GM18907 (cell line): ENCODE data around the gene SNRPA.
"Not testable (repeated sequence)": the region's sequence is repeated elsewhere in the genome, so short reads cannot be mapped to it uniquely, and the experiment has no call there.

ENCODE experiments used
- ATAC-seq: cut with Tn5 transposase; IDR thresholded peaks from one replicate; pipeline ENCODE4 v1.9.1; 2021; ENCODE audit warnings: mild to moderate bottlenecking, moderate library complexity; ENCODE audit not compliant: unreplicated experiment

The SNRPA gene

DNA sequence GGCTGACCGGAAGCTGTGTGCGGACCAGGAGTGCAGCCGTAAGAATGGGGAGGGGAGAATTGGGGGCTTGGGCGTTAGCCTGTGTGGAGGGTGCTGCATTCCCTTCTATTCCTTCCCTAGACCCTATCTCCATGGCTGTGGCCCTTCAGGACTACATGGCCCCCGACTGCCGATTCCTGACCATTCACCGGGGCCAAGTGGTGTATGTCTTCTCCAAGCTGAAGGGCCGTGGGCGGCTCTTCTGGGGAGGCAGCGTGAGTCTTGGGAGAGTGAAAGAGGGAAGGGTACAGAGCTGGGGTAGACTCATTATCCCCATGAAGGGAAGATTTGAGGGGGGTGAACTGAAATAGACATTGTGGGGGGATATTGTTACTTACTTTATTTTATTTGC, 24.6 kb downstream of the SNRPA start:
- no peak for ATAC-seq

DNA sequence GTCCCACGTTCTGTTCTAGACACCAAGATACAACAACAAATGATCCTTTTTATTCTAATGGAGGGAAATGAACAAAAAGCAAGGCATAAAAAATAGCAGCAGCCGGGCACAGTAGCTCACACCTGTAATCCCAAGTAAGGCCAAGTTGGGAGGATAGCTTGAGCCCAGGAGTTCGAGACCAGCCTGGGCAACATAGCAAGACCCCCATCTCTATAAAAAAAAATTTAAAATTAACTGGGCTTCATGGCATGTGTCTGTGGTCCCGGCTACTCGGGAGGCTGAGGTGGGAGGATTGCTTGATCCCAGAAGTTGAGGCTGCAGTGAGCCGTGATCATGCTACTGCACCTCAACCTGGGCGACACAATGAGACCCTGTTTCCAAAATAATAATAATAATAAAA, 25.4 kb downstream of the SNRPA start:
- no peak for ATAC-seq

DNA sequence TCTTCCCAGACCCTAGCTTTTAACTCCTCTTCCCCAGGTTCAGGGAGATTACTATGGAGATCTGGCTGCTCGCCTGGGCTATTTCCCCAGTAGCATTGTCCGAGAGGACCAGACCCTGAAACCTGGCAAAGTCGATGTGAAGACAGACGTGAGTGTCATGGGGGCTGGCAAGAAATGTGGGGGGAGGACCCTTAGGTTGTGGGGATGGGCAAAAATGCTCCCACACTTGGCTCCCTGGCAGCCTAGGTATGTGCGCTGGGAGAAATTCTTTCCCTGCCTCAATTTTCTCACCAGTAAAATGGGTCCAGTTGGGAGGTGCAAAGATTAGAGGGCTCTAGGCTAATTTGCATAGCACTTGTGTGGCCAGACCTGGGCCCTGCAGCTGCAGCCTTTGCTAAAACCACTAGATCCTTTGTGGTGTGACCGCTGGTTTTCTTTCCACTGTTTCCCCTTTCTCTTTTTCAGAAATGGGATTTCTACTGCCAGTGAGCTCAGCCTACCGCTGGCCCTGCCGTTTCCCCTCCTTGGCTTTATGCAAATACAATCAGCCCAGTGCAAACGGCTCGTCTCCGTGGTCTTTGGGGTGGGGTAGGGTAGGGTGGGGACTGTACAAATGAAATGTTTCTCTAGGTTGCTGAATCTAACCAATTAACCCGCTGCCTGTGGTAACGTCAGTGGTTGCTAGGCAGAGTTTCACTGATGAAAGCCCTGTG, 26.1 kb downstream of the SNRPA start:
- peak; percentile 63 for ATAC-seq

DNA sequence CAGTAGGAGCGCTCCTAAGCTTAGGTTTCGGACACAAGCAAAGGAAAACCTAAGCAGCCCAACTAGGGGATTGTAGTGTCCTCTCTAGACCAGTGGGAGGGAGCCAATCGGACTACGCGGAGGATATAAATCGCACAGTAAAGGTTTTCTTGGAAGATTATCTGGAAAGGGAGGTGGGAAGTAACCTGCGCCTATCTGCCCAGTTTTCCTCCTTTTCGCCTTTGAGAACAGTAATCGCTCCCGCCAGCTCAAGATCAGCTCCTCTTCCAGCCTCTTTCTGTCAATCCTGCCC, 26.6 kb downstream of the SNRPA start:
- ATAC-seq: no peak

DNA sequence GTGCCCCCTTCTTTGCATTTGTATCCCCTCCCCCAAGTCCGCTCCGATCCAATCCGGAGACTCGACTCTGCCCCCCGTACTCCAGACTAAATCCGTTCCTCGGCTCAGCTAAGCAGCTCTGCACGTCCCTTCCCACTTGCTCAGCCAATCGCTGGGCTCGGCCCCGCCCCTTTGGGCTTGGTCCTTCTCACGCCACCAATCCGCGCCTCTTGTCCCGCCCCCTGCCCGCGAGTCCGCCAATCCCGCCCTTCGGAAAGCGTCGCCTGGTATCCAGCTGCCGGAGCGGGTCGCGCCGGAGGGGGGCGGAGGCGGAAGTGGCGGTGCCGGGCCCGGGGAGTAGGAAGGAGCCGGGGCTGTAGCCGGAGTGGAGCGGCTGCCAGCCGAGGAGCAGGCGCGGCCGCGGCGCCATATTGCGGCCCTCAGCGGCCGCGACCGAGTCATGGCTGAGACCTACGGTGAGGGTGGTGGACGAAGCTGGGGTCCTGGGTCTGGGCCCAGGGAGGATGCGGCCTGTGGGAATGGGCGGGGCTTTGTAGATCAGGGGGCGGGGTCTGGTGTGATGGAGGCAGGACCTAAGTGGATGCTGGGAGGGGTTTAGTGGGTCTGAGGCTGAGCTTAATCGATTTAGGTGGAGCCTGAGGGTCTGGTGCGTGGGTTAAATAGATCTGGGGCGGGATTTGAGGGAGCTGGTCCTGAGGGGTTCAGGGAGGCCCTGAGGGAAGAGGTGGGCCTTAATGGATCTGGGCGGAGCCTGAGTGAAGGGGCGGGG, 27.1 kb downstream of the SNRPA start, which contains the start of gene RAB4B:
RAB4B (plus strand) TSS at position 311 of the 769 bp plus-strand sequence; CDS start at position 440, 129 bp downstream.
- peak; percentile 64 for ATAC-seq

DNA sequence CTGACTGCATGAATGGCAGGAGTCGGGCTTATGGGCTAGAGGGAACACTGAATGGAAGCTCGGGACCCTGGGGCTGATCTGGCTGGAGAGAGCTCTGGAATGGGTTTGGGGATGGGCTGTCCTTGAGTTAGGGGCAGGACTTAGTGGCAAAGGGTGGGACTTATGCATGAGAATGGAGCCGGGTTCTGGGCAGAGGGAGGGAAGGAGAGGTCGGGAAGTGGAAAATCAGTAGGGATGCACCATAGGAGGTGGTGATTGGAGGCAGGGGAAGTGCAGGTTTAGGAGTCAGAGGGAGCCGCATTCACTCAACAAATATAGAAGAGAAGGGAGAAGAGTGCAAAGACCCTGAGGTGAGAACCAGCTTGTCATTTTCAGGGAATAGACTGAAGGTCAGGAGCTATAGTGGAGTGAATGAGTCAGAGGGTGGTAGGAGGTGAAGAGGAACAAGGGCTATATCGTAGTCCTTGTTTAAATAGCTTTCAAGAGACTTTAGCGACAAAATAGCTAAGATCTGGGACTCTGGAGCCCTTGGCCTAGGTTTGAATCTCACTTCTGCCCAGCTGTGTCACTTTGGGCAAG, 27.8 kb downstream of the SNRPA start:
- no peak for ATAC-seq

DNA sequence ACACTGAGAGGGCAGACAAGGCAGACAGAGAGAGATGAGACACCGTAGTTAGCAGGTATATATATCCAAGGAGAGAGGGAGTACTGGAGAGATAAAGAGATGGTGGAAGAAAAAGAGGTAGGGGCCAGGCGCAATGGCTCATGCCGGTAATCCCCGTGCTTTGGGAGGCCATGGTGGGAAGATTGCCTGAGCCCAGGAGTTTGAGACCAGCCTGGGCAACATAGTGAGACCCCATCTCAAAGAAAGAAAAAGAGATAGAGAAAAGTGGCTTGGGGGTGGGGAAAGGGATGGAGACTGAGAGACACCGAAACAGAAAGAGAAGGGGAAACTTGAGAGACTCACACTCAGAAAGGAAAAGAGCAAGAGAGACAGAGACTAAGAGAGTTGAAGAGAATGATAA, 29.6 kb downstream of the SNRPA start:
- no peak for ATAC-seq

DNA sequence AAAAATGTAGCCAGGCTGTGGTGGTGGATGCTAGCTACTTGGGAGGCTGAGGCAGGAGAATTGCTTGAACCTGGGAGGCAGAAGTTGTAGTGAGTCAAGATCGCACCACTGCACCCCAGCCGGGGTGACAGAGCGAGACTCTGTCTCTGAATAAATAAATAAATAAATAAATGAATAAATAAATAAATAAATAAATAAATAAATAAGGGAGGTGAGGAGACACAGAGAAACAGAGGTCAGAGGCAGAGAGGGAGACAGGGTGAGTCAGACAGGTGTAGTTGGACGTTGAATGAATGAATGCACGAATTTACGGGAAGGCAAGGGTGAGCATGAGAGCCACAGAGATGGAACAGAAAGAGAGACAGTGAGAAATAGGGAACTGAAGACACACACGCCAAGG, 30.1 kb downstream of the SNRPA start:
- ATAC-seq: no peak

DNA sequence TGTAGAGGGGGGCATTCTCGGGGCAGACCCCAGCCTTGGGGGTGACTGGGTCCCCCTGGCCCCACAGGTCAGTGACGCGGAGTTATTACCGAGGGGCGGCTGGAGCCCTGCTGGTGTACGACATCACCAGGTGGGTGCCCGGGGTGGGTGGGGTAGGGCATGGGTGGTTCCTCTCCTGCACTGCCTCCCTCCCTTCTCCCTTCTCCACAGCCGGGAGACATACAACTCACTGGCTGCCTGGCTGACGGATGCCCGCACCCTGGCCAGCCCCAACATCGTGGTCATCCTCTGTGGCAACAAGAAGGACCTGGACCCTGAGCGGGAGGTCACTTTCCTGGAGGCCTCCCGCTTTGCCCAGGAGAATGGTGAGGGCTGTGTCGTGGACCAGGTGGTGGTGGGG, 32.7 kb downstream of the SNRPA start:
- no peak for ATAC-seq

DNA sequence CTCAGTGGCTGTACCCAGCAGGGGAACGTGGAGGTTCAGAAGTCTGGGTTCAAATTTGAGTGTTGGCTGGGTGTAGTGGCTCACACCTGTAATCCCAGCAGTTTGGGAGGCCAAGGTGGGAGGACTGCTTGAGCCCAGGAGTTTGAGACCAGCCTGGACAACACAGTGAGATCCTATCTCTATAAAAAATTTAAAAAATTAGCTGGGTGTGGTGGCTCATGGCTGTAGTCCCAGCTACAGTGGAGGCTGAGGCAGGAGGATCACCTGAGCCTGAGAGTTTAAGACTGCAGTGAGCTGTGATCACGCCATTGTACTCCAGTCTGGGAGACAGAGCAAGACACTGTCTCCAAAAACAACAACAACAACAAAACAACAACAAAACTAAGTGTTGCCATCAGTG, 33.1 kb downstream of the SNRPA start:
- ATAC-seq: not testable (repeated sequence)

DNA sequence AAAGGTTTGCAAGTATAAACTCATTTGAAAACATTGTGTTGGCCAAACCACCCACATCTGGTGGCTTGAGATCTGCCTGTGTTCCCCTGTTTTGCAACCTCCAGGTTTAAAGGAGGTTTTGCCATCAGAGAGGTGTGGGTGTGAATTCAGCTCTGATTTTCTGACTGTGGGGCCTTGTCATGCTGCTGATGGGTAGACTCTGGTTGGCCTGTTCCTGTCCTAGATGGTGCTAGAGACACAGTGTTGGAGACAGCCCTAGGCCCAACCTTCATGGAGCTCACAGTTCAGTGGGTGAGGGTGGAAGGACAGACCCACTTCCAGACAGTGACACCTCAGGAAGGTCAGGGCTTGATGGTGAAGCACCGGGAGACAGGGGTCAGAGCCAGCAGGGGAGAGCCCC, 34.5 kb downstream of the SNRPA start:
- no peak for ATAC-seq

DNA sequence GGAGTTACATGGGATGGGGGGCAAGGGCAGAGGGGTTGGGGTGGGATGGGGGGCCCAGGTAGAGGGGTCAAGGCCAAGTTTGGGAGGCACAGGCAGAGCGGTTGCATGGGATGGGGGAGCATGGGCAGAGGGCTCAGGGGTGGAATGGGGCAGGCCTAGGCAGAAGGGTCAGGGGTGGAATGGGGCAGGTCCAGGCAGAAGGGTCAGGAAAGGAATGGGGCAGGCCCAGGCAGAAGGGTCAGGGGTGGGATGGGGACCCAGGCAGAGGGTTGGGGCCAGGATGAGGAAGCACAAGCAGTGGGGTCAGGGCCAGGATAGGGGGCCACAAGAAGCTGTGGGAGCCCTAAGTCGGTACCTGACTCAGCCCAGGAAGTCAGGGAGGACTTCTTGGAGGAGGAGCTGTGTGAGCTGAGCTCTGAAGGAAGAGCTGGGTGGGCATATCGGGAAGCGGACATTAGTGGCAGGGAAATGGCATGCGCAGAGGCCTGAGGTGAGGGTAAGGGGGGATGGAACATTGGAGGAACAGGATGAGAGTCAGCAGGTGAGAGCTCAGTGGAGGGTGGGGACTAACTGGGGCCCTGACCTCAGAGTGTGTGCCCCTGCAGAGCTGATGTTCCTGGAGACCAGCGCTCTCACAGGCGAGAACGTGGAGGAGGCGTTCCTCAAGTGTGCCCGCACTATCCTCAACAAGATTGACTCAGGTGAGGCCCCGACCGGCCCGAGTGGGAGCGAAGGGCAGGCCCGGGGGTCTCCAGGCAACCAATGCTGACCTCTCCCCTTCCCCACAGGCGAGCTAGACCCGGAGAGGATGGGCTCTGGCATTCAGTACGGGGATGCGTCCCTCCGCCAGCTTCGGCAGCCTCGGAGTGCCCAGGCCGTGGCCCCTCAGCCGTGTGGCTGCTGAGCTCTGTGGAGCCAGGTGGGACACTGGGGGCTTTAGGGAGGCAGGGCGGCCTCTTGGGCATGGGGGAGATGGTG, 35.3 kb downstream of the SNRPA start:
- no peak for ATAC-seq

DNA sequence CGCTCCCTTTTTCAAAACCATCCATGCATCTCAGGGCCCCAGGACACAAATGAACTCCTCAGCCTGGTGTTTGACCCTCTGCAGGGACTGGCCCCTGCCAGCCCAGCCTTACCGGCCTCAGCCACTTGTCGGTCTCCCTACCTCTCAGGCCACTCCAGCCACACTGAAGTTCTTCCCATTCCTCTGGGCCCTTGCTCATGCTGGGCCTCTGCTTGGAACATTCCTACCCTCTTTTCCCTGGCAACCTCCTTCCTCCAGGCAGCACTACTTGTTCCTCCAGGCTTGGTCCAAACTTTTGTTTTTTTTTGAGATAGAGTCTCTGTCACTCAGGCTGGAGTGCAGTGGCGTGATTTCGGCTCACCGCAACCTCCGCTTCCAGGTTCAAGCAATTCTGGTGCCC, 40.3 kb downstream of the SNRPA start:
- no peak for ATAC-seq

DNA sequence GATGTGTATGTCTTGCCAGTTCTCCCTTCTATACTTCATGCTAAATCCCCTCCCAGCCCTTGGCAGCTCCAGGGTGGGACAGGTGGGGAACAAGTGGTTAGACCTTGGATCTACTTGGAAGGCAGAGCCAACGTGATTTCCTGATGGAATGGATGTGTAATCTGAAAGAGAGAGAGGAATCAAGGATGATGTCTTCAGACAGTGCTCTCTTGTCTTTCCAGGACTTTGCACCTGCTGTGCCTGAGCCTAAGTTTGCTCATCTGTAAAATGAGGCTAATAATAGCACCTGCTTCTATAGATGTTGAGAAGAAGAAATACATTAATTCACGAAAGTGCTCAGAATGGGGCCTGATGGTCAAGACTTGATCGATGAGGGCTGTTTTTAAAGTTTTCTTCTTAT, 41.0 kb downstream of the SNRPA start:
- ATAC-seq: no peak

DNA sequence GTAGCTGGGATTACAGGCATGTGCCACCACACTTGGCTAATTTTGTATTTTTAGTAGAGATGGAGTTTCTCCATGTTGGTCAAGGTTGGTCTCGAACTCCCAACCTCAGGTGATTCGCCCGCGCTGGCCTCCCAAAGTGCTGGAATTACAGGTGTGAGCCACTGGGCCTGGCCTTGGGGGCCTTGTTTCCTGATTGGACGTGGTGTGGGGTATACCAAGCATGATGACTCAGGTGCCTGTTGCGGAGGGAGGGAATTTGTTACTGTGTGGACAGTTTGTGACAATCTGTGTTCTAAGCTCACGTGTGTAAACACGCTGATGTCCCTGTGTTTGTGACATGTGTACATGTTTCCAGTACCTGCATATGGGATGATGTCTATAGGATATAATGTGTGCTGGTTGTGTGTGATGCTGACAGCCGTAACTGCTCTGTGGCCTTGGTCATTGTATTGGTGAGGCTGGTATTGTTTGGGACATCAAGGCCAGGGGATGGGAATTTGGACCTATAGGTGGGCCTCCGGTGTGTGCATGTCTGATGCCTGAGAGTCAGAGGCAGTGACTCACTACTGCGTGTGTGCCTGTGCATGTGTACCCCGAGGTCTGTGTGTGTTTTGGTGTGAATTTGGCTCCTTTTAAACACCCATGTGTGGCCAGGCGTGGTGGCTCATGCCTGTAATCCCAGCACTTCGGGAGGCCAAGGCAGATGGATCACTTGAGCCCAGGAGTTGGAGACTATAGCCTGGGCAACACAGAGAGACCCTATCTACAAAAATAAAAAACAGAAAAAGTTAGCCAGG, 46.4 kb downstream of the SNRPA start:
- no peak for ATAC-seq

DNA sequence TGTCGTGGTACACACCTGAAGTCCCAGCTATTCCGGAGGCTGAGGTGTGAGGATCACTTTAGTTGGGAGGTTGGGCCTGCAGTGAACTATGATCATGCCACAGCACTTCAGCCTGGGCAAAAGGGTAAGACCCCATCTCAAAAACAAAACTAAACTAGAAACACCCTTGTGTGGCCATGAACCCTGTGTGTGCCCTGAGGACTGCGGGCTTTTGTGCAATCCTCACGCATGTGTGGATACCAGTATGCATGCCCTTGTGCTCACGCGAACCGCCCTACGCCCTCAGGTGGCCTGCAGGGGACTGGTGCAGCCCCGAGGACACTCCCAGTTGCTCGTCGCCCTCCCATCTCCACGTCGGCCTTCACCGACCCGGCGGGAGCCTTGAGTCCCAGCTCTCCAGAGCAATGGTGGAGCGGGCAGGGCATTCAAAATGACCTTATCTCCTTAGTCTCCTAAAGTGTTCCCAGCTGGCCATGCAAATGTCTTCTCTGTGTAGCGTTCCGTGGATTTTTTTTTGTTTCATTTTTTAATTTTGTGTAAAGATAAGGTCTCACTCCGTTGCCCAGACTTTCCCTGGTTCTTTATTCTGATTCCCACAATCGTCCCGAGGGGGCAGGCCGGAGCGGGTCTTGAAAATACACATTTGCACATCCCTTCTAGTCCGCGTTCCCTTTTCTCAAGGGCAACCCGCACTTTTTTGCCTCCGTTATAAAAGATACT, 47.1 kb downstream of the SNRPA start:
- peak; percentile 30 for ATAC-seq

DNA sequence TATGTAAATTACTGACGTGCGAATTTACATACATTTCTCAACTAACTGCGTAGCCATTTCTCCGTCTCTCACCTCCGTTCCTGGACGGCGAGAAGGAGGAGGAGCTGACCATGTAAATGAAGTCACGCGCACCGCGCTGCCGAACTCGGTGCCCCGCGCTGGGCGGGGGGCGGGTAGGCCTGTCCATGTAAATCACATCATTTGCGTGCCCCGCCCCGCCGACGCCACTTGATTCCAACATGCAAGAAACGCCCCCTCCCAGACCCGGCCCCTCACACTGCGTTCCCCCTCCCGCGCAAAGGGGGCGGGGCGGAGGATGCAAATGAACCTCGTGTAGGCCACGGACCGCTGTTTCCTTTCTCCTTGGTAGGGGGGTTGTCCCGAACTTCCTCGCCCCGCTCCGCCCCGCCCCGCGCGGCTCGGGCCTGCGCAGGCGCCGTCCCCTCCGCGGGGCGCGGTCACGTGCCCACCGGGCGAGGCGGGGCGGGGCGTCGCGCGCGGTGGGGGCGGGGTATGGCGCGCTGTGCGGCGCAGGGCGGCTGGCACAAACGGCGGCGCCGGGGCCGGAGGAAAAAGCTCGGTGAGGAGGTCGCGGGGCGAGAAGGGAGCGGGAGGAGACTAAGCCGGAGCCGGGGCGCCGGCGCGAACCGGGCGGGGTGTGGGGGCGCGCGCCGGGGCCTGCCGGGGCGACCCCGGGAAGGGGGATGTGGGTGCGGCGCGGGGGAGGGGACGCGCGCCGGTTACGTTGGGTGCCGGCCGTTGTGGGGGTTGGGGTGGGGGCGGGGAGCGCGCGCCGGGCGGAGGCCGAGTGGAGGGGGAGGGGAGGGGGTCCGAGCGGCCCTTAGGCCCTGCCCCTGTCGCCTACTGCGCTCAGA, 47.9 kb downstream of the SNRPA start, which contains the start of gene EGLN2:
EGLN2 (plus strand) TSS at position 509 of the 875 bp plus-strand sequence. CDS start 1,382 bp downstream, outside the sequence.
- ATAC-seq: peak; percentile 75

DNA sequence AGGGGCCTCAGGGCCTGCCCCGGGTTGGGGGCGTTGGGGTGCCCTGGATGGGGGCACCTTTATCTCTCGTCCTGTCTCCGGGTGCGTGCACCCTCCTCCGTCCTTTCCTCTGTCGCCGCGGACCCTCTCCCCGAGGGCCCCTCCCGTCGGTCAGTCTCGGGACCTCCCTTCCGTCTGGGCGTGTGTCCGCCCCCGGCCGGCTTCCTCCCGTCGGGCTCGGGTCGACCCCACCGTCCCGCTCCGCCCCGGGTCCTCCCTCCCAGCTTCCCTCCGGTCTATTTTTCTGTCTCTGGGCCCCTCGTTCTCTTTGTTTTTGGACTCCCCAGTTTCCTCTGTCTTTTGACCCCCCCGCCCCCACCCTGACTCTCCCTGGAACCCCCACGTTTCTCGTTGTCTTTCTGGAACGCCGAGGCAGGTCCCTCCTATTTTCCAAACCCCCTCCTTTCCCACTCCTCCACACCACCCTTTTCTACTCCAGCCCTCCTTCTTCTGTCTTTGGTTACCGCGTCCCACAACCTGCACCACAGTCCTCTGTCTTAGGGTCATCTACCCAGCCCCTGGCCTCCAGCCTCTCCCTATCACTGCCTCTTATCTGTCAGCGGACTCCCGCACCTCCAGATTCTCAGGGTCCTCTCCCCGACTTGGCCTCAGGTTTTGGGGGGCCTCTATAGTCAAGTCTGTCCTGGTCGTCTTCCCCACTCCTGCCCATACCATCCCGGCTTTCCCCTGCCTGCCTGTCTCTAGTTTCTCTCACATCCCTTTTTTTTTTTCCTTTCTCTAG, 48.7 kb downstream of the SNRPA start:
- ATAC-seq: no peak
